ENCODE measurements around the gene CLDN12.

The CLDN12 gene

GRCh38 chr7:90391488-90391887 lies 11.8 kb upstream of the CLDN12 start:
- no peak overlapping the region for H3K4me3 ChIP-seq (ENCODE audit: control insufficient read depth, low read depth, low read length)
- no peak for DNase-seq (ENCODE audit: low read depth)
- no peak for TF ChIP-seq CTCF (IDR thresholded peaks at IDR 0.05; ENCODE audit: control insufficient read depth, insufficient read depth, low read depth, low read length, missing control alignments)

GRCh38 chr7:90396420-90396819 lies 6.8 kb upstream of the CLDN12 start:
- no peak for DNase-seq (ENCODE audit: low read depth)
- TF ChIP-seq CTCF (IDR thresholded peaks at IDR 0.05; ENCODE audit: control insufficient read depth, insufficient read depth, low read depth, low read length, missing control alignments): no peak
- no peak overlapping the region for H3K4me3 ChIP-seq (ENCODE audit: control insufficient read depth, low read depth, low read length)

GRCh38 chr7:90401989-90402388 lies 1.3 kb upstream of the CLDN12 start:
- no peak for TF ChIP-seq CTCF (IDR thresholded peaks at IDR 0.05; ENCODE audit: control insufficient read depth, insufficient read depth, low read depth, low read length, missing control alignments)

GRCh38 chr7:90402785-90403173 lies 482 bp upstream of the CLDN12 start:
- DNase-seq (ENCODE audit: low read depth): no peak
- no peak for TF ChIP-seq CTCF (IDR thresholded peaks at IDR 0.05; ENCODE audit: control insufficient read depth, insufficient read depth, low read depth, low read length, missing control alignments)
- peak overlapping the region; percentile 71 for H3K4me3 ChIP-seq (ENCODE audit: control insufficient read depth, low read depth, low read length)

More at GRCh38 chr7:90401989-90402388, 1.3 kb upstream of the CLDN12 start:
- H3K4me3 ChIP-seq (ENCODE audit: control insufficient read depth, low read depth, low read length): no peak overlapping the region
- DNase-seq (ENCODE audit: low read depth): no peak

- H3K4me3 ChIP-seq (ENCODE audit: control insufficient read depth, low read depth, low read length): no peak overlapping the region
- DNase-seq (ENCODE audit: low read depth): no peak
- no peak for TF ChIP-seq CTCF (IDR thresholded peaks at IDR 0.05; ENCODE audit: control insufficient read depth, insufficient read depth, low read depth, low read length, missing control alignments)
These were observed 1.5 kb downstream of the CLDN12 start for GRCh38 chr7:90404777-90405176.

- TF ChIP-seq CTCF (IDR thresholded peaks at IDR 0.05; ENCODE audit: control insufficient read depth, insufficient read depth, low read depth, low read length, missing control alignments): no peak
- no peak for DNase-seq (ENCODE audit: low read depth)
- no peak overlapping the region for H3K4me3 ChIP-seq (ENCODE audit: control insufficient read depth, low read depth, low read length)
These were observed 4.2 kb downstream of the CLDN12 start for GRCh38 chr7:90407484-90407821.

GRCh38 chr7:90408142-90408541 lies 4.9 kb downstream of the CLDN12 start:
- no peak for TF ChIP-seq CTCF (IDR thresholded peaks at IDR 0.05; ENCODE audit: control insufficient read depth, insufficient read depth, low read depth, low read length, missing control alignments)
- no peak overlapping the region for H3K4me3 ChIP-seq (ENCODE audit: control insufficient read depth, low read depth, low read length)
- no peak for DNase-seq (ENCODE audit: low read depth)
